SU-DHL-6 (cell line): ENCODE measurements around the gene BMPR1B.

Experiments
- CTCF ChIP-seq: fragments of 200-600 bp; sonication (generic); IDR thresholded peaks from one replicate; pipeline ENCODE4 v1.5.1; 2017; ENCODE audit warnings: antibody characterized with exemption, mild to moderate bottlenecking, low read length, moderate library complexity; ENCODE audit not compliant: insufficient read depth, poor library complexity, severe bottlenecking
- EZH2phosphoT487 ChIP-seq: fragments of 200-600 bp; sonication (generic), shearing (Covaris generic); conservative IDR thresholded peaks from 2 replicates; pipeline ENCODE4 v1.6.1; 2018; ENCODE audit warnings: mild to moderate bottlenecking, antibody characterized with exemption, low read length, moderate library complexity, mixed read lengths

GRCh38 chr4:95014068-95014467 is 256.3 kb downstream of the BMPR1B start:
- TF ChIP-seq CTCF = no peak
- TF ChIP-seq EZH2phosphoT487 = no peak
